HG03457 (cell line): ENCODE results near the gene CD72.
"Not testable (repeated sequence)": the region's sequence is repeated elsewhere in the genome, so short reads cannot be mapped to it uniquely, and the experiment has no call there.

Source experiments
- ATAC-seq: cut with Tn5 transposase; IDR thresholded peaks from one replicate; pipeline ENCODE4 v1.9.1; 2021; ENCODE audit warnings: moderate number of reproducible peaks; ENCODE audit not compliant: unreplicated experiment

Gene CD72

DNA sequence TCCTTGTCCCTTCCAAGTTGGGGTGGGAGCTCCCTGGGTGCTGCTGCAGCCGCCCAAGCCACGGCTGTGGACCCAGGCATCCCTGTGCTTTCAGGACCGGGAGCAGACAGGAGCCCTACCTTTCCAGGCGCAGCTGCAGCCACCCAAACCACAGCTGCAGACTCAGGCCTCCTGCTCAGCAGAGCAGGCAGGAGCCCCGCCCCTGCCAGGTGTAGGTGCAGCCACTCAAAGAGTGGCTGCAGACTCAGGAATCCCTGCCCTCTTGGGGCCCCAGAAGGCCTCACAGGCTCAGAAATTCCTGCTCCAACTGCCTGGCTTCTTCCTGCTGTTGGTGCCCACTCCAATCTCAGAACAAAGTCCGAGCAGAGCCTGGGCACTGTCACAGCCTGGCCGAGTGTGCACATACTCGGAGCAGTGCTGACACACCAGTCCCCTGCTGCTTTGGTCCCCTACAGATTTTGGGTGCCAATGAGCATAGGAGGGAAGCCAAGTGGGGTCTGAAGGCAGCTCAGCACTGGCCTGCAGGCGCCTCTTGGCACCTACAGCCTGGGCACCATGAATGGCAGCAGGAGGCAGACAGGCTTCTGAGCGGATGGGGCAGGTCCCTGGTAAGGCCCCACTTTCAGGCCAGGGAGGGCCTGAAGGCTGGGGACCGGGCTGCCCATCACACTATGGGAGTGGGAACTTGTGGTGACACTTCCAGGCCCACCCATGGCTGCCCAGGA, 19.2 kb downstream of the CD72 start:
- ATAC-seq: no peak

- ATAC-seq: not testable (repeated sequence)
Measured at GRCh38 chr9:35596907-35597306, 21.3 kb downstream of the CD72 start.

DNA sequence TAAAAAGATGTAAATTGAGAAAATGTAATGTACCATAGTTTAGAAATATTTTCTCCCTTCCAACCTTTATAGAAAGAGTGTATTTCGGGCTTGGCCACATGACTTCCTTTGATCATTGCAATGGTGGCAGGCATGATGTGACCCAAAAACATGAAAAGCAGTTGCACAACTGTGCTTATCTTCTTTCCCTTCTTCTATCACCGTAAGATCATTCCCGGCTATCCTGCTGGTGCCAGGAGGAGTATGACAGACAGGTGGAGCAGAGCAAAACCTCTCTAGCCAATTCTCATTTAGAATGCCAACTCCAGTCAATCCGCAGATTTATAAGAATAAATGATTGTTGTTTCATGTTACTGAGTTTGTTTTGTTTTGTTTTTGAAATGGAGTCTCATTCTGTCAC, 23.7 kb downstream of the CD72 start:
- no peak for ATAC-seq

- no peak for ATAC-seq
Measured at GRCh38 chr9:35593581-35593980, 24.6 kb downstream of the CD72 start.

DNA sequence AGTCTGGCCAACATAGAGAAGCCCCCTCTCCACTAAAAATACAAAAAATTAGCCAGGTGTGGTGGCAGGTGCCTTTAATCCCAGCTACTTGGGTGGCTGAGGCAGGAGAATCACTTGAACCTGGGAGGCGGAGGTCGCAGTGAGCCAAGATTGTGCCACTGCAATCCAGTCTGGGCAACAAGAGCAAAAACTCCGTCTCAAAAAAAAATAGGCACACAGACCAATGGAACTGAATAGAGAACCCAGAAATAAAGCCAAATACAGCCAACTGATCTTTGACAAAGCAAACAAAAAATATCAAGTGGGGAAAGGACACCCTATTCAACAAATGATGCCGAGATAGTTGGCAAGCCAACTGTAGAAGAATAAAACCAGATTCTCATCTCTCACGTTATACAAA, 29.7 kb downstream of the CD72 start:
- not testable (repeated sequence) for ATAC-seq

- ATAC-seq: not testable (repeated sequence)
Measured at GRCh38 chr9:35584681-35585080, 33.5 kb downstream of the CD72 start.

- not testable (repeated sequence) for ATAC-seq
Measured at GRCh38 chr9:35583521-35583920, 34.7 kb downstream of the CD72 start.

DNA sequence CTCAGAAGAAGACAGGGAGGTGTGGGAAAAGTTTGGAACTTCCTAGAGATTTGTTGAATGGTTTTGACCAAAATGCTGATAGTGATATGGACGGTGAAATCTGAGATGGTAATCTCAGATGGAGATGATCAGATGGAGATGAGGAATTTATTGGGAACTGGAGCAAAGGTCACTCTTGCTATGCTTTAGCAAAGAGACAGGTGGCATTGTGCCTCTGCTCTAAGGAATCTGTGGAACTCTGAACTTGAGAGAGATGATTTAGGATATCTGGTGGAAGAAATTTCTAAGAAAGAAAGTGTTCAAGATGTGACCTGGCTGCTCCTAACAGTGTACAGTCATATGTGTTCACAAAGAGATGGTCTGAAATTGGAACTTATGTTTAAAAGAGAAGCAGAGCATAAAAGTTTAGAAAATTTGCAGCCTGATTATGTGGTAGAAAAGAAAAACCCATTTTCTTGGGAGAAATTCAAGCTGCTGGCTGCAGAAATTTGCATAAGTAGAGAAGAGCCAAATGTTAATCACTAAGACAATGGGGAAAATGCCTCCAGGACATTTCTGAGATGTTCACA, 38.5 kb downstream of the CD72 start:
- ATAC-seq: not testable (repeated sequence)

DNA sequence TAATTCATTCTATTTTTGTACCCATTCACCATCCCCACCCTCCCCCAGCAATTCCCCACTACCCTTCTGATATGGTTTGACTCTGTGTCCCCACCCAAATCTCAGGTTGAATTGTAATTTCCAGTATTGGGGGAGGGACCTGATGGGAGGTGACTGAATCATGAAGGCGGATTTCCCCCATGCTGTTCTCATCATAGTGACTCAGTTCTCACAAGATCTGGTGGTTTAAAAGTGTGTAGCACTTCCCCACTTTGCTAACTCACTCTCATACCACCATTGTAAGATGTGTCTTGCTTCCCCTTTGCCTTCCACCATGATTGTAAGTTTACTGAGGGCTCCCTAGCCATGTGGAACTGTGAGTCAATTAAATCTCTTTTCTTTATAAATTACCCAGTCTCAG, 39.1 kb downstream of the CD72 start:
- ATAC-seq: no peak

GRCh38 chr9:35577486-35577885, 40.7 kb downstream of the CD72 start:
- ATAC-seq: no peak

DNA sequence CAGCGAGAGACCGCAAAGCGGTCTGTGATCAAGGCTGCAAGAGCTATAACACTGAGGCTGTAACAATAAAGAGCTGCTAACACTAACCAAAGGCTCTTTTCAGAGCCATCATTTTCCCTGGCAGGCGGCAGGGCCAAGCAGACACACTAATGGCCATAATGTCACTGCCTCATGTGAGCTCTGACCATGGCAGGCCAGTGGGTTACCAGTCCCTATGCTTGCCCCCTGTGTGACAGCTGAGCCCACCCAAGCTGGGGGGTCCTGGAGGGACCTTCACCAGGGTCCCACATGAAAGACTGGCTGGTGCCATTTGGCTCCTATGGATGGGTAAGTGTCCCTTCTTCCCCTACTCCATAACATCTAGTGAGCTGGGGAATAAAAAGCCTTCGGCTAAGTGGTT, 42.7 kb downstream of the CD72 start:
- ATAC-seq: no peak

GRCh38 chr9:35574578-35575122, 43.6 kb downstream of the CD72 start:
- no peak for ATAC-seq

DNA sequence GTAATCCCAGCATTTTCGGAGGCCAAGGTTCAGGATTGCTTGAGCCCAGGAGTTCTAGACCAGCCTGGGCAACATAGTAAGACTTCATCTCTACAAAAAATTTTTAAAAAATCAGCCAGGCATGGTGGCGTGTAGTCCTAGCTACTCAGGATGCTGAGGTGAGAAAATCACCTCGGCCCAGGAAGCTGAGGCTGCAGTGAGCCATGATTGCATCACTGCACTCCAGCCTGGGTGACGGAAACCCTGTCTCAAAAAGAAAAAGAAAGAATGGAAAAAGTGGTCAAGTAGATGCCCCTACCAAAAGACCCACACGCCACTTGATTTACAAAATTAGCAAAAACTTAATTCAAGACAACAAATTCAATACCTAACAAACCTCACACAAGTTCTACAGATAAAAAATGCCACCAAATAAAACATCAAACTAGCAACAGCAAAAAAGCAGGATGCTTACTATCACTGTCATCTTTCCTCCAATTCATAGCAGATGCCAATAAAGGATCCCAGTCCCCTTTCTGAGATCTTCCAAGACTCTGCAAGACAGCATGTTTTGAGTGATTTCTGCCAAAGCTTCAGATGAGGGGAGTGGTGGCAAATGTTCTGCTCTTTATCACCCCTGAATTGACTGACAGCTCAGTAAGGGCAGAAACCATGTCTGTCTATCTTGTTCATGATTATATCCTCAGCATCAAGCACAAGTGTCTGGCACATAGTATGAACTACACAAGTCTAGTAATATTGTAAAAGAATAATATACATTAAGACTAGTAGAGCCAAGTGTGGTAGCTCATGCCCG, 47.3 kb downstream of the CD72 start:
- ATAC-seq: no peak

DNA sequence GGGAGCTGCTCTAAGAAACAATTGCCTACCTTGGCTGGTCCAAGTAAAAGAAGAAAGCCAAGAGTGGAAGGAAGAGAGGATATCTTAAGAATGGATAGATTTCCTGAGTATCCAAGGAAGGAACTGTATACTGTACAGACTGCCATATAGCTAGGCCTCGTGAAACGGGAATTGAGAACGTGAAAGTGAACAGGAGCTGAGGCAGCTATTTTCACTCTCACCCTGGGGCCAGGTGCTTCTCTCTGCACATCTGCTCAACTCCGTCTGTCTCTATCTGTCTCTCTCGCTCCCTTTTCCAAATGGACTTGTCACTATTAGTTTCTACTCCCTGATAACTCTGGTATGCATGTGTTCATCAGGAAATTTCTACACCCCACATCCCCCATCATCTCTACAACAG, 49.0 kb downstream of the CD72 start:
- no peak for ATAC-seq

DNA sequence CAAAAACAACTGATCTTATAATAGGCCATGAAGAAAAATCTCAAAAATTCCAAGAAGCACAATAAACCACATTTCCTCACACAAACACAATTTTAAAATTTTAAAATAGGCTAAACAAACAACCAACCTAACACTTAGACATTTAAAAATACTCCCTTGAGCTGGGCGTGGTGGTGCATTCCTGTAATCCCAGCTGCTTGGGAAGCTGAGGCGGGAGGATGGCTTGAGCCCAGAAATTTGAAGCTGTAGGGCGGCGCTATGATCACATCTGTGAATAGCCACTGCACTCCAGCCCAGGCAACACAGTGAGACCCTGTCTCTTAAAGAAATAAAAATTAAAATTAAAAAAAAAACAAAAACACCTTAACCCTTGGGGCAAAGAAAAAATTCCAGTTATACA, 50.0 kb downstream of the CD72 start:
- no peak for ATAC-seq

GRCh38 chr9:35566417-35566816, 51.8 kb downstream of the CD72 start:
- no peak for ATAC-seq

GRCh38 chr9:35564658-35565061, 53.6 kb downstream of the CD72 start:
- ATAC-seq: no peak

DNA sequence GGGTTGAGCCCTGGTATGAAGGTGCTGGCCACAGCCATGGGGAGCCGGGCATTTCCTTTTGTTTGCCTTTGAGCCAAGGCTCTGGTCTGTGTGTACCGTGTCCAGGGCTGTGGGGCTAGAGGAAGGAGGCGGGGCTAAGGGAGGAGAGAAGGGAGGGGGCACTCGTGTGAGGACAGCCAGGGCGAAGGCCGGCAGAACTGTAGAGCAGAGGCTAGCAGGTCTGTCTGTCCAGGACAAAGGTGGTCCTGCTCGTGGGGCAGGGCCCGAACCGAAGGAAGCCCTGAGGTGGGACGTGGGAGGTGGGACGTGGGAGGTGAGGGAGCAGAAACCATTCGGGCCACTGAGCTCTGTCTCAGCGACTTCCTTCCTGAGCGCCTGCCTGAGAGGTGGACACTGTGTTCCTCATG, 54.4 kb downstream of the CD72 start:
- no peak for ATAC-seq

DNA sequence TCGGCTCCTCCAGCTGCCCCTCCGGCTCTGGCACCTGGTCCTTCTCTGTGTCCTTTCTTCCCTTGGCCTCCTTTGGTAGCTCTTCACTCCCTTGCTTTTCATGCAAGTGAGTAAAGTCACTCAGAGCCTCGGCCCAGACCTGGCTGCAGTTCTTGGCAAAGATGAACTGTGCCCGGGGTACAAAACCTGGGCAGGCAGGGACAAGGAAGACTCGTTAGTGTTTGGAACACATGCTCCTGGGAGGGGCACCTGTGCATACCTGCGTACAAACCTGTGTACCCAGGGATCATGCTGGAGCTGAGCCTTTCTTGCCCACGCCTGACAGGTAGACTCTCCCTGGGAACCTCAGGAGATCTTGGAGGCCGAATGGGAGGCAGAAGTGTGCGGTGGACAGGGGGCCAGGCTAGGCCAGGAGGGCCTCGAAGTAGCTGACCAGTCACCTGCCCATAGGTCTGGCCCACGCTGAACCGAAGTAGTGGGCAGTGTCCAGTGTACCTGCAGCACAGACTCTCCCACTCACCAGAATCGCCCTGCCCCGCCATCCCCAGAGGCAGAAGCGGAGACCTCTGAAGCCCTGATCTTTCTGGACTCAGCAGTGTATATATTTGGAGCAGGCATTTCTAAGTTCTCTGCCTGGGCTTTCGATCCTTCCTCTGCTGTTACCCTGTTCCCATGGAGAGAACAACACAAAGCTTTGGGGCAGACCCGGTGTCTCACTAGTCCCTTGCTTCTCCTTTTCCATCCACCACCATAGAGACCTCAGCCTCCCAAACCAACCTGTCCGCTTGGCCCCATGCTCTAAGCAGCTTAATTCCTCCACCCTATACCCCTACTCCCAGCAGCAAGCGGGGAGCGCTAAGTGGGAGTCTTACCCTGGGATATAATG, 55.1 kb downstream of the CD72 start:
- ATAC-seq: no peak

- no peak for ATAC-seq
Measured at GRCh38 chr9:35561468-35562261, 56.5 kb downstream of the CD72 start.
